Neural progenitor cell (in vitro differentiated cells): ENCODE measurements around the gene OR11A1. TPM values are rescaled to one million over a fixed set of nuclear protein-coding genes. Genes with fewer than 3 reads are reported as not detected.

ENCODE experiments used
- DNase-seq: peaks from one replicate; pipeline ENCODE4 v3.0.0-alpha.2; 2016; ENCODE audit warnings: low spot score
- H2AFZ ChIP-seq: fragments of 200-600 bp; sonication (generic); replicated peaks from 2 replicates; pipeline ENCODE4 v1.6.1; 2016; ENCODE audit warnings: antibody characterized with exemption
- H3F3A ChIP-seq: fragments of 200-600 bp; sonication (generic); 2 replicates; pipeline ENCODE4 v1.6.1; 2016; ENCODE audit warnings: antibody characterized with exemption, low read depth
- H3K27ac ChIP-seq: fragments of 200-600 bp; sonication (generic); 2 replicates; pipeline ENCODE4 v1.5.1; 2016; ENCODE audit warnings: mild to moderate bottlenecking
- H3K27me3 ChIP-seq: fragments of 200-600 bp; sonication (generic); 2 replicates; pipeline ENCODE4 v1.6.1; 2016; ENCODE audit warnings: mild to moderate bottlenecking, moderate library complexity
- H3K36me3 ChIP-seq: fragments of 200-600 bp; sonication (generic); 2 replicates; pipeline ENCODE4 v1.5.1; 2016
- H3K4me1 ChIP-seq: fragments of 200-600 bp; sonication (generic); 2 replicates; pipeline ENCODE4 v1.6.1; 2016; ENCODE audit warnings: mixed run types
- H3K4me2 ChIP-seq: fragments of 200-600 bp; sonication (generic); 2 replicates; pipeline ENCODE4 v1.6.1; 2016
- H3K4me3 ChIP-seq: fragments of 200-600 bp; sonication (generic); 2 replicates; pipeline ENCODE4 v1.5.1; 2016
- H3K79me2 ChIP-seq: fragments of 200-600 bp; sonication (generic); 2 replicates; pipeline ENCODE4 v1.6.1; 2016; ENCODE audit warnings: low read depth
- H3K9ac ChIP-seq: fragments of 200-600 bp; sonication (generic); 2 replicates; pipeline ENCODE4 v1.6.1; 2016
- H3K9me3 ChIP-seq: fragments of 200-600 bp; sonication (generic); 2 replicates; pipeline ENCODE4 v1.5.1; 2016; ENCODE audit warnings: low read depth
- H4K20me1 ChIP-seq: fragments of 200-600 bp; sonication (generic); 2 replicates; pipeline ENCODE4 v1.6.1; 2016; ENCODE audit warnings: low read depth
- H3K27ac Mint-ChIP-seq: 3 replicates; pipeline ENCODE4 v1.8.0; 2021; ENCODE audit warnings: mixed read lengths
- H3K27me3 Mint-ChIP-seq: 2 replicates; pipeline ENCODE4 v1.8.0; 2022; ENCODE audit warnings: low read depth, mild to moderate bottlenecking, inconsistent platforms, moderate library complexity, mixed read lengths; ENCODE audit not compliant: insufficient read depth
- H3K36me3 Mint-ChIP-seq: 3 replicates; pipeline ENCODE4 v1.8.0; 2021; ENCODE audit warnings: mixed read lengths
- H3K4me1 Mint-ChIP-seq: 3 replicates; pipeline ENCODE4 v1.8.0; 2021; ENCODE audit warnings: mixed read lengths
- H3K4me3 Mint-ChIP-seq: 3 replicates; pipeline ENCODE4 v1.8.0; 2021; ENCODE audit warnings: mild to moderate bottlenecking, moderate library complexity, mixed read lengths
- H3K9me3 Mint-ChIP-seq: 3 replicates; pipeline ENCODE4 v1.8.0; 2020; ENCODE audit warnings: mixed read lengths
- CTCF ChIP-seq: fragments of 200-600 bp; sonication (generic); IDR thresholded peaks from 2 replicates; pipeline ENCODE4 v1.5.1; 2017; ENCODE audit warnings: antibody characterized with exemption, mild to moderate bottlenecking
- EZH2 ChIP-seq: fragments of 200-600 bp; sonication (generic); IDR thresholded peaks from 2 replicates; pipeline ENCODE4 v1.6.1; 2017; ENCODE audit warnings: antibody characterized with exemption, mild to moderate bottlenecking, moderate library complexity
- EZH2phosphoT487 ChIP-seq: fragments of 200-600 bp; sonication (generic); IDR thresholded peaks from 2 replicates; pipeline ENCODE4 v1.6.1; 2017; ENCODE audit warnings: antibody characterized with exemption
- total RNA-seq: library from RNA; depleted of rRNA; stranded (reverse); fragments of >200 nt; gene quantifications from 2 replicates; pipeline ENCODE4 v1.2.3, GENCODE V29; 2015; ENCODE audit warnings: low replicate concordance

OR11A1 gene
- total RNA-seq, 1 donor from 2014 or later: not detected

GRCh38 chr6:29490055-29490454, 33.2 kb upstream of the OR11A1 start:
- Histone ChIP-seq H3K36me3 (no peaks in the 10 kb centered on the region), H3K4me3 (no peak overlapping the region), H3K27me3 (no peaks in the 10 kb centered on the region), H3K9me3 (no peaks in the 10 kb centered on the region), H3F3A (no peaks in the 10 kb centered on the region), H3K4me1 (no peaks in the 10 kb centered on the region), H3K27ac (no peak overlapping the region), H3K9ac (no peak overlapping the region), H4K20me1 (no peaks in the 10 kb centered on the region), H3K4me2 (no peak overlapping the region), H3K79me2 (no peaks in the 10 kb centered on the region), H2AFZ (no peak overlapping the region)
- no peak overlapping the region for H3K27ac Mint-ChIP-seq
- DNase-seq: no peak
- H3K4me1 Mint-ChIP-seq: no peaks in the 10 kb centered on the region
- H3K4me3 Mint-ChIP-seq: no peak overlapping the region
- no peaks in the 10 kb centered on the region for H3K36me3 Mint-ChIP-seq
- H3K9me3 Mint-ChIP-seq: no peaks in the 10 kb centered on the region
- no peaks in the 10 kb centered on the region for H3K27me3 Mint-ChIP-seq
- TF ChIP-seq EZH2 (no peak), CTCF (no peak), EZH2phosphoT487 (no peak)

GRCh38 chr6:29489286-29489685, 32.4 kb upstream of the OR11A1 start:
- H3K4me3 ChIP-seq: no peak overlapping the region
- Mint-ChIP-seq H3K36me3 (no peaks in the 10 kb centered on the region), H3K9me3 (no peaks in the 10 kb centered on the region), H3K4me1 (no peaks in the 10 kb centered on the region), H3K4me3 (no peak overlapping the region), H3K27me3 (no peaks in the 10 kb centered on the region), H3K27ac (no peak overlapping the region)
- no peaks in the 10 kb centered on the region for H3K79me2 ChIP-seq
- no peaks in the 10 kb centered on the region for H3K9me3 ChIP-seq
- H3K9ac ChIP-seq: no peak overlapping the region
- H3K27ac ChIP-seq: no peak overlapping the region
- no peak overlapping the region for H2AFZ ChIP-seq
- no peaks in the 10 kb centered on the region for H3F3A ChIP-seq
- H4K20me1 ChIP-seq: no peaks in the 10 kb centered on the region
- H3K4me2 ChIP-seq: no peak overlapping the region
- no peaks in the 10 kb centered on the region for H3K36me3 ChIP-seq
- no peaks in the 10 kb centered on the region for H3K4me1 ChIP-seq
- H3K27me3 ChIP-seq: no peaks in the 10 kb centered on the region
- TF ChIP-seq CTCF: no peak
- no peak for DNase-seq

- no peaks in the 10 kb centered on the region for H3K27me3 ChIP-seq
- H3K27ac Mint-ChIP-seq: no peak overlapping the region
Measured at GRCh38 chr6:29488874-29489273, 32.0 kb upstream of the OR11A1 start.

More at GRCh38 chr6:29488874-29489273, 32.0 kb upstream of the OR11A1 start:
- Histone ChIP-seq H3K9me3 (no peaks in the 10 kb centered on the region), H3K36me3 (no peaks in the 10 kb centered on the region), H3K27ac (no peak overlapping the region), H3K4me1 (no peaks in the 10 kb centered on the region), H3K4me3 (no peak overlapping the region), H3K9ac (no peak overlapping the region), H3F3A (no peaks in the 10 kb centered on the region), H3K4me2 (no peak overlapping the region), H3K79me2 (no peaks in the 10 kb centered on the region), H4K20me1 (no peaks in the 10 kb centered on the region), H2AFZ (no peak overlapping the region)
- Mint-ChIP-seq H3K4me3 (no peak overlapping the region), H3K27me3 (no peaks in the 10 kb centered on the region), H3K9me3 (no peaks in the 10 kb centered on the region), H3K36me3 (no peaks in the 10 kb centered on the region), H3K4me1 (no peaks in the 10 kb centered on the region)
- TF ChIP-seq EZH2 (no peak), CTCF (no peak), EZH2phosphoT487 (no peak)
- DNase-seq: no peak
